HepG2 (cell line): ENCODE data around the gene TTC28. TPM values are rescaled to one million over a fixed set of nuclear protein-coding genes. Genes with fewer than 3 reads are reported as not detected.

Experiments
- ATAC-seq: fragments of 200-7000 bp; cut with Tn5 transposase; 3 replicates; pipeline ENCODE4 v1.9.1; 2020; ENCODE audit warnings: mild to moderate bottlenecking, moderate library complexity
- BruUV-seq: library from RNA; stranded (reverse); fragments of 400-500 nt; replicated peaks from 2 replicates; lab custom pipeline; 2021; lab: Mats Ljungman, UMichigan
- CTCF ChIA-PET: fragments of 300-600 bp; formaldehyde crosslinking; extraction: SDS; loops from one replicate; lab custom pipeline; 2021; ENCODE audit warnings: low total read pairs, inconsistent platforms, low intra/inter-chr PET ratio; lab: Yijun Ruan, JAX
- POLR2A ChIA-PET: fragments of 350-600 bp; sonication (Branson Sonifier 250); formaldehyde crosslinking; loops from one replicate; lab custom pipeline; 2020; ENCODE audit warnings: antibody characterized with exemption, inconsistent platforms; lab: Yijun Ruan, JAX
- DNase-seq: peaks from one replicate; pipeline ENCODE4 v3.0.0-alpha.2; 2015; ENCODE audit warnings: low spot score
- FAIRE-seq: peaks from 3 replicates; lab custom pipeline; 2011; peaks lifted over from hg19 to GRCh38; lab: Jason Lieb, UNC
- H2AFZ ChIP-seq: one replicate; pipeline ENCODE4 v1.6.1; 2011; ENCODE audit warnings: low read length, inconsistent platforms
- H3K27ac ChIP-seq: fragments of 300-600 bp; 3 replicates; pipeline ENCODE4 v1.8.0; 2011; ENCODE audit warnings: mixed run types, mild to moderate bottlenecking, mixed read lengths, low read length, inconsistent platforms; ENCODE audit not compliant: insufficient read depth; ENCODE audit errors: extremely low read length
- H3K27me3 ChIP-seq, 2 experiments: fragments of 200-600 bp in 1 of 2; 2 replicates in 1 of 2; 3 replicates in 1 of 2; pipeline versions ENCODE4 v1.6.0 to v1.8.0; 2011; ENCODE audit warnings: low read length in 2 of 2, mild to moderate bottlenecking in 2 of 2, moderate library complexity in 2 of 2, inconsistent platforms in 1 of 2; ENCODE audit not compliant: insufficient read depth in 2 of 2, control insufficient read depth in 1 of 2
- H3K36me3 ChIP-seq, 2 experiments: fragments of 200-600 bp in 1 of 2; replicated peaks in 1 of 2; 2 replicates in 1 of 2; 3 replicates in 1 of 2; pipeline versions ENCODE4 v1.5.1 to v1.8.0; 2011; ENCODE audit warnings: low read length in 2 of 2, inconsistent platforms in 1 of 2; ENCODE audit not compliant: insufficient read depth in 2 of 2, control insufficient read depth in 1 of 2
- H3K4me1 ChIP-seq: 2 replicates; pipeline ENCODE4 v1.5.1; 2012; ENCODE audit warnings: low read length, inconsistent platforms; ENCODE audit not compliant: insufficient read depth
- H3K4me2 ChIP-seq: 2 replicates; pipeline ENCODE4 v1.6.0; 2011; ENCODE audit warnings: low read depth, low read length, inconsistent platforms
- H3K4me3 ChIP-seq, 3 experiments: fragments of 200-600 bp in 1 of 3; sonication (generic), shearing (Covaris generic) in 1 of 3; replicated peaks in 1 of 3; 2 replicates each; pipeline ENCODE4 v1.5.1; 2011 to 2016; ENCODE audit warnings: low read length in 3 of 3, inconsistent platforms in 2 of 3, low read depth in 2 of 3, mild to moderate bottlenecking in 2 of 3, control low read depth in 1 of 3, mixed read lengths in 1 of 3; ENCODE audit not compliant: insufficient read depth in 1 of 3
- H3K79me2 ChIP-seq: one replicate; pipeline ENCODE4 v1.6.1; 2011; ENCODE audit warnings: low read length, inconsistent platforms; ENCODE audit not compliant: insufficient read depth
- H3K9ac ChIP-seq: 2 replicates; pipeline ENCODE4 v1.6.0; 2011; ENCODE audit warnings: mild to moderate bottlenecking, low read depth, low read length, inconsistent platforms; ENCODE audit not compliant: insufficient read depth
- H3K9me3 ChIP-seq: 2 replicates; pipeline ENCODE4 v1.5.1; 2012; ENCODE audit warnings: mild to moderate bottlenecking, low read length
- H4K20me1 ChIP-seq: 2 replicates; pipeline ENCODE4 v1.6.0; 2011; ENCODE audit warnings: inconsistent platforms, mild to moderate bottlenecking, low read length, moderate library complexity; ENCODE audit not compliant: insufficient read depth
- ARID5B ChIP-seq: IDR thresholded peaks from 2 replicates; pipeline ENCODE4 v1.4.0; 2020; ENCODE audit warnings: mild to moderate bottlenecking, missing genetic modification reagents
- ARNTL ChIP-seq: sonication (generic); formaldehyde crosslinking; IDR thresholded peaks from 2 replicates; pipeline ENCODE4 v1.4.0; 2020; ENCODE audit warnings: mild to moderate bottlenecking, missing genetic modification reagents
- CBX1 ChIP-seq: IDR thresholded peaks from one replicate; pipeline ENCODE4 v1.6.1; 2016; ENCODE audit warnings: antibody characterized with exemption, low read depth
- ETV5 ChIP-seq: IDR thresholded peaks from 2 replicates; pipeline ENCODE4 v1.6.1; 2018; ENCODE audit warnings: missing biosample characterization, missing genetic modification reagents, inconsistent platforms, borderline replicate concordance
- HDAC2 ChIP-seq: sonication (generic); formaldehyde crosslinking; IDR thresholded peaks from 2 replicates; pipeline ENCODE4 v1.4.0; 2020; ENCODE audit warnings: missing genetic modification reagents
- KDM1A ChIP-seq: IDR thresholded peaks from 2 replicates; pipeline ENCODE4 v1.6.1; 2016; ENCODE audit warnings: missing compliant biosample characterization
- MAFF ChIP-seq: IDR thresholded peaks from 2 replicates; pipeline ENCODE4 v1.6.1; 2011; ENCODE audit warnings: low read depth, low read length, improper control_type of control experiment
- POLR2AphosphoS5 ChIP-seq: IDR thresholded peaks from 2 replicates; pipeline ENCODE4 v1.6.1; 2012; ENCODE audit warnings: low read depth, low read length
- RAD21 ChIP-seq: fragments of 450-650 bp; formaldehyde crosslinking; IDR thresholded peaks from 2 replicates; pipeline ENCODE4 v1.5.0; 2020; ENCODE audit warnings: mild to moderate bottlenecking
- RORA ChIP-seq: sonication (generic); formaldehyde crosslinking; IDR thresholded peaks from 2 replicates; pipeline ENCODE4 v1.5.0; 2020; ENCODE audit warnings: mild to moderate bottlenecking, missing genetic modification reagents, moderate library complexity
- TCF12 ChIP-seq, 2 experiments: fragments of 450-650 bp in 1 of 2; sonication (generic) in 1 of 2; formaldehyde crosslinking in 1 of 2; IDR thresholded peaks; 2 replicates each; pipeline versions ENCODE4 v1.6.1 to v1.8.0; 2017 to 2022; ENCODE audit warnings: antibody characterized with exemption in 1 of 2, mild to moderate bottlenecking in 1 of 2, missing genetic modification reagents in 1 of 2, moderate library complexity in 1 of 2
- ZBTB25 ChIP-seq: IDR thresholded peaks from 2 replicates; pipeline ENCODE4 v1.6.1; 2018; ENCODE audit warnings: missing genetic modification reagents
- ZFP90 ChIP-seq: sonication (generic); formaldehyde crosslinking; IDR thresholded peaks from 2 replicates; pipeline ENCODE4 v1.8.0; 2022; ENCODE audit warnings: missing genetic modification reagents, mild to moderate bottlenecking, inconsistent platforms, borderline replicate concordance
- ZNF441 ChIP-seq: sonication (generic); formaldehyde crosslinking; IDR thresholded peaks from 2 replicates; pipeline ENCODE4 v1.7.0; 2021; ENCODE audit warnings: missing genetic modification reagents, borderline replicate concordance
- ZNF780A ChIP-seq: sonication (generic); formaldehyde crosslinking; IDR thresholded peaks from 2 replicates; pipeline ENCODE4 v1.8.0; 2022; ENCODE audit warnings: mild to moderate bottlenecking, missing genetic modification reagents, moderate library complexity
- ZNF790 ChIP-seq: sonication (generic); formaldehyde crosslinking; IDR thresholded peaks from 2 replicates; pipeline ENCODE4 v1.8.0; 2022; ENCODE audit warnings: missing genetic modification reagents, mild to moderate bottlenecking, borderline replicate concordance
- ZSCAN22 ChIP-seq: sonication (generic); formaldehyde crosslinking; IDR thresholded peaks from 2 replicates; pipeline ENCODE4 v1.4.0; 2020; ENCODE audit warnings: mild to moderate bottlenecking, missing genetic modification reagents
- WGBS: methylation state at CpG from one replicate; pipeline ENCODE4 v1.1.6; 2017; ENCODE audit warnings: low lambda C conversion rate; 5-methylcytosine and 5-hydroxymethylcytosine counted together
- in situ Hi-C: cut with HindIII; loops from 2 replicates; pipeline ENCODE4 v1.10.0; 2017; ENCODE audit warnings: low pct_unique_long_range_greater_than_20kb; ENCODE audit not compliant: extremely low pct_ligation_motif_present
- intact Hi-C: fragments of 100-400 bp; cut with micrococcal nuclease; formaldehyde crosslinking; loops from one replicate; pipeline ENCODE4 v1.10.0; 2022; ENCODE audit not compliant: unreplicated experiment
- polyA plus RNA-seq, 8 experiments: library from polyadenylated mRNA; depleted of rRNA in 3 of 8; stranded (reverse) in 7 of 8; unstranded in 1 of 8; fragments of >200 nt; fragmentation: Illumina TruSeq in 4 of 8; extraction: Trizol in 4 of 8; gene quantifications; 2 replicates each; pipeline versions ENCODE4 v1.2.1 to v1.2.3, GENCODE V29; 2011 to 2016; ENCODE audit warnings: low read depth in 4 of 8, missing spikeins in 1 of 8, mixed read lengths in 1 of 8; ENCODE audit not compliant: insufficient read depth in 1 of 8
- total RNA-seq, 5 experiments: library from RNA; depleted of rRNA; stranded (reverse); fragments of >200 nt; fragmentation: Illumina TruSeq; extraction: Trizol; gene quantifications; 2 replicates each; pipeline ENCODE4 v1.2.3, GENCODE V29; 2016; ENCODE audit warnings: low read depth in 1 of 5

TTC28 gene
- total and polyA plus RNA-seq, 2 of the 13 experiments (the other 11 are each of a cell fraction or from before 2014, with no cell fraction given), result 4.2 to 13.1 TPM

- in situ Hi-C loops (no loop called here), intact Hi-C loops (no loop called here)
- no peaks in the 10 kb centered on the region for H3K27me3 ChIP-seq
- no peak for DNase-seq
- H3K4me3 ChIP-seq, result no peak overlapping the region
- H3K4me1 ChIP-seq, result no peaks in the 10 kb centered on the region
- no peak for FAIRE-seq
- no peaks in the 10 kb centered on the region for H4K20me1 ChIP-seq
- no peak overlapping the region for H3K27ac ChIP-seq
- ATAC-seq, result no peak
- no peak for TF ChIP-seq ZNF790 (CRISPR knock-in tag)
- TF ChIP-seq KDM1A (CRISPR knock-in tag), result no peak
- no peak for TF ChIP-seq HDAC2
- no peak for TF ChIP-seq ZNF441 (CRISPR knock-in tag)
- TF ChIP-seq POLR2AphosphoS5, result no peak
- TF ChIP-seq MAFF, result no peak
- TF ChIP-seq ARNTL, result no peak
- TF ChIP-seq TCF12 (IDR thresholded peaks at IDR 0.05), result no peak
- no peak for TF ChIP-seq TCF12 (CRISPR knock-in tag; IDR thresholded peaks at IDR 0.05)
- H3K9ac ChIP-seq, result no peak overlapping the region
- no peak overlapping the region for H2AFZ ChIP-seq
- WGBS, result 97% methylated on average over 2 of the region's 2 CpGs
- H3K4me2 ChIP-seq, result no peak overlapping the region
- H3K79me2 ChIP-seq, result no peaks in the 10 kb centered on the region
- no TSS peak for BruUV-seq
- CTCF ChIA-PET, result no interaction called here
- H3K36me3 ChIP-seq, result no peaks in the 10 kb centered on the region
- POLR2A ChIA-PET, result no interaction called here
- H3K9me3 ChIP-seq, result no peaks in the 10 kb centered on the region
Measured at GRCh38 chr22:28058036-28058435, 621.6 kb downstream of the TTC28 start.

- H3K27me3 ChIP-seq, result no peaks in the 10 kb centered on the region
- no peaks in the 10 kb centered on the region for H3K9me3 ChIP-seq
- CTCF ChIA-PET, result no interaction called here
- DNase-seq (no peak), ATAC-seq (no peak), FAIRE-seq (no peak)
- H3K27ac ChIP-seq, result no peak overlapping the region
- WGBS, result 86% methylated on average over 1 of the region's 1 CpG
- H3K4me1 ChIP-seq, result peaks cover 7% of the 10 kb centered on the region
- no peaks in the 10 kb centered on the region for H3K36me3 ChIP-seq
- no peak overlapping the region for H2AFZ ChIP-seq
- H3K79me2 ChIP-seq, result no peaks in the 10 kb centered on the region
- H3K9ac ChIP-seq, result no peak overlapping the region
- H3K4me2 ChIP-seq, result no peak overlapping the region
- no peaks in the 10 kb centered on the region for H4K20me1 ChIP-seq
- POLR2A ChIA-PET, result no interaction called here
- no TSS peak for BruUV-seq
- in situ Hi-C loops (loop anchor here (5.0 kb wide), 2 partner anchors 387 to 537 kb away; no protein-coding TSS in a partner anchor), intact Hi-C loops (no loop called here)
- H3K4me3 ChIP-seq, result no peak overlapping the region
- no peak for TF ChIP-seq ZFP90
- no peak for TF ChIP-seq ETV5 (CRISPR knock-in tag)
- TF ChIP-seq ARID5B, result no peak
- TF ChIP-seq ZBTB25 (CRISPR knock-in tag), result no peak
- no peak for TF ChIP-seq RAD21
- no peak for TF ChIP-seq ZSCAN22
- TF ChIP-seq ZNF780A (CRISPR knock-in tag), result no peak
- TF ChIP-seq CBX1, result no peak
- no peak for TF ChIP-seq RORA
Measured at GRCh38 chr22:28054819-28055208, 624.8 kb downstream of the TTC28 start.
